HepG2 (cell line): Measurements from ENCODE around the gene ITGAE. TPM values are rescaled to one million over a fixed set of nuclear protein-coding genes. Genes with fewer than 3 reads are reported as not detected.

Experiments used
- ATAC-seq: fragments of 200-7000 bp; cut with Tn5 transposase; 3 replicates; pipeline ENCODE4 v1.9.1; 2020; ENCODE audit warnings: mild to moderate bottlenecking, moderate library complexity
- BruUV-seq: library from RNA; stranded (reverse); fragments of 400-500 nt; replicated peaks from 2 replicates; lab custom pipeline; 2021; lab: Mats Ljungman, UMichigan
- CTCF ChIA-PET: fragments of 300-600 bp; formaldehyde crosslinking; extraction: SDS; loops from one replicate; lab custom pipeline; 2021; ENCODE audit warnings: low total read pairs, inconsistent platforms, low intra/inter-chr PET ratio; lab: Yijun Ruan, JAX
- POLR2A ChIA-PET: fragments of 350-600 bp; sonication (Branson Sonifier 250); formaldehyde crosslinking; loops from one replicate; lab custom pipeline; 2020; ENCODE audit warnings: antibody characterized with exemption, inconsistent platforms; lab: Yijun Ruan, JAX
- DNase-seq: peaks from one replicate; pipeline ENCODE4 v3.0.0-alpha.2; 2015; ENCODE audit warnings: low spot score
- FAIRE-seq: peaks from 3 replicates; lab custom pipeline; 2011; peaks lifted over from hg19 to GRCh38; lab: Jason Lieb, UNC
- H2AFZ ChIP-seq: one replicate; pipeline ENCODE4 v1.6.1; 2011; ENCODE audit warnings: low read length, inconsistent platforms
- H3K27ac ChIP-seq: fragments of 300-600 bp; 3 replicates; pipeline ENCODE4 v1.8.0; 2011; ENCODE audit warnings: mixed run types, mild to moderate bottlenecking, mixed read lengths, low read length, inconsistent platforms; ENCODE audit not compliant: insufficient read depth; ENCODE audit errors: extremely low read length
- H3K27me3 ChIP-seq, 2 experiments: fragments of 200-600 bp in 1 of 2; 2 replicates in 1 of 2; 3 replicates in 1 of 2; pipeline versions ENCODE4 v1.6.0 to v1.8.0; 2011; ENCODE audit warnings: low read length in 2 of 2, mild to moderate bottlenecking in 2 of 2, moderate library complexity in 2 of 2, inconsistent platforms in 1 of 2; ENCODE audit not compliant: insufficient read depth in 2 of 2, control insufficient read depth in 1 of 2
- H3K36me3 ChIP-seq, 2 experiments: fragments of 200-600 bp in 1 of 2; replicated peaks in 1 of 2; 2 replicates in 1 of 2; 3 replicates in 1 of 2; pipeline versions ENCODE4 v1.5.1 to v1.8.0; 2011; ENCODE audit warnings: low read length in 2 of 2, inconsistent platforms in 1 of 2; ENCODE audit not compliant: insufficient read depth in 2 of 2, control insufficient read depth in 1 of 2
- H3K4me1 ChIP-seq: 2 replicates; pipeline ENCODE4 v1.5.1; 2012; ENCODE audit warnings: low read length, inconsistent platforms; ENCODE audit not compliant: insufficient read depth
- H3K4me2 ChIP-seq: 2 replicates; pipeline ENCODE4 v1.6.0; 2011; ENCODE audit warnings: low read depth, low read length, inconsistent platforms
- H3K4me3 ChIP-seq, 3 experiments: fragments of 200-600 bp in 1 of 3; sonication (generic), shearing (Covaris generic) in 1 of 3; replicated peaks in 1 of 3; 2 replicates each; pipeline ENCODE4 v1.5.1; 2011 to 2016; ENCODE audit warnings: low read length in 3 of 3, inconsistent platforms in 2 of 3, low read depth in 2 of 3, mild to moderate bottlenecking in 2 of 3, control low read depth in 1 of 3, mixed read lengths in 1 of 3; ENCODE audit not compliant: insufficient read depth in 1 of 3
- H3K79me2 ChIP-seq: one replicate; pipeline ENCODE4 v1.6.1; 2011; ENCODE audit warnings: low read length, inconsistent platforms; ENCODE audit not compliant: insufficient read depth
- H3K9ac ChIP-seq: 2 replicates; pipeline ENCODE4 v1.6.0; 2011; ENCODE audit warnings: mild to moderate bottlenecking, low read depth, low read length, inconsistent platforms; ENCODE audit not compliant: insufficient read depth
- H3K9me3 ChIP-seq: 2 replicates; pipeline ENCODE4 v1.5.1; 2012; ENCODE audit warnings: mild to moderate bottlenecking, low read length
- H4K20me1 ChIP-seq: 2 replicates; pipeline ENCODE4 v1.6.0; 2011; ENCODE audit warnings: inconsistent platforms, mild to moderate bottlenecking, low read length, moderate library complexity; ENCODE audit not compliant: insufficient read depth
- ATF1 ChIP-seq: IDR thresholded peaks from 2 replicates; pipeline ENCODE4 v1.6.1; 2016; ENCODE audit warnings: mild to moderate bottlenecking, control low read depth
- ELF3 ChIP-seq: IDR thresholded peaks from 2 replicates; pipeline ENCODE4 v1.6.1; 2016; ENCODE audit warnings: missing genetic modification reagents, missing compliant biosample characterization
- FOXA1 ChIP-seq, 2 experiments: fragments of 450-650 bp in 1 of 2; sonication (generic) in 1 of 2; formaldehyde crosslinking in 1 of 2; IDR thresholded peaks; 2 replicates each; pipeline versions ENCODE4 v1.4.0 to v1.6.1; 2016 to 2020; ENCODE audit warnings: missing genetic modification reagents in 1 of 2
- GFI1 ChIP-seq: sonication (generic); formaldehyde crosslinking; IDR thresholded peaks from 2 replicates; pipeline ENCODE4 v1.5.0; 2020; ENCODE audit warnings: missing genetic modification reagents, mild to moderate bottlenecking, borderline replicate concordance
- HIC2 ChIP-seq: sonication (generic); formaldehyde crosslinking; IDR thresholded peaks from 2 replicates; pipeline ENCODE4 v1.9.0; 2022; ENCODE audit warnings: low read depth, missing genetic modification reagents
- HNF1B ChIP-seq: sonication (generic); formaldehyde crosslinking; IDR thresholded peaks from 2 replicates; pipeline ENCODE4 v1.5.1; 2020; ENCODE audit warnings: mild to moderate bottlenecking, moderate library complexity, missing genetic modification reagents
- MAX ChIP-seq: IDR thresholded peaks from 2 replicates; pipeline ENCODE4 v1.6.1; 2012; ENCODE audit warnings: inconsistent platforms
- NCOR1 ChIP-seq: fragments of 200-600 bp; sonication (generic); IDR thresholded peaks from 2 replicates; pipeline ENCODE4 v1.7.0; 2017; ENCODE audit warnings: antibody characterized with exemption, low read length, borderline replicate concordance
- PRPF4 ChIP-seq: fragments of 200-400 bp; formaldehyde crosslinking; IDR thresholded peaks from 2 replicates; pipeline ENCODE4 v1.6.1; 2016; ENCODE audit warnings: low read length, low read depth; ENCODE audit not compliant: poor library complexity, severe bottlenecking
- SALL2 ChIP-seq: sonication (generic); formaldehyde crosslinking; IDR thresholded peaks from 2 replicates; pipeline ENCODE4 v1.8.1; 2023; ENCODE audit warnings: mild to moderate bottlenecking, missing genetic modification reagents, inconsistent platforms
- THAP8 ChIP-seq: sonication (generic); formaldehyde crosslinking; IDR thresholded peaks from 2 replicates; pipeline ENCODE4 v1.5.1; 2020; ENCODE audit warnings: missing genetic modification reagents, mild to moderate bottlenecking, borderline replicate concordance
- ZFP41 ChIP-seq: sonication (generic); formaldehyde crosslinking; IDR thresholded peaks from 2 replicates; pipeline ENCODE4 v1.4.0; 2020; ENCODE audit warnings: mild to moderate bottlenecking, missing genetic modification reagents, borderline replicate concordance
- ZNF143 ChIP-seq: sonication (generic); formaldehyde crosslinking; IDR thresholded peaks from 2 replicates; pipeline ENCODE4 v1.4.0; 2020; ENCODE audit warnings: missing genetic modification reagents
- ZNF326 ChIP-seq: sonication (generic); formaldehyde crosslinking; IDR thresholded peaks from 2 replicates; pipeline ENCODE4 v1.4.0; 2020; ENCODE audit warnings: missing genetic modification reagents, borderline replicate concordance
- ZNF414 ChIP-seq: sonication (generic); formaldehyde crosslinking; IDR thresholded peaks from 2 replicates; pipeline ENCODE4 v1.5.0; 2020; ENCODE audit warnings: missing genetic modification reagents
- ZNF530 ChIP-seq: sonication (generic); formaldehyde crosslinking; IDR thresholded peaks from 2 replicates; pipeline ENCODE4 v1.5.0; 2020; ENCODE audit warnings: low read depth, mild to moderate bottlenecking, missing genetic modification reagents
- ZNF691 ChIP-seq: sonication (generic); formaldehyde crosslinking; IDR thresholded peaks from 2 replicates; pipeline ENCODE4 v1.4.0; 2020; ENCODE audit warnings: missing genetic modification reagents, low read depth, mild to moderate bottlenecking, borderline replicate concordance
- ZNF746 ChIP-seq: sonication (generic); formaldehyde crosslinking; IDR thresholded peaks from 2 replicates; pipeline ENCODE4 v1.8.0; 2022; ENCODE audit warnings: mild to moderate bottlenecking, missing genetic modification reagents
- ZSCAN20 ChIP-seq: sonication (generic); formaldehyde crosslinking; IDR thresholded peaks from 2 replicates; pipeline ENCODE4 v1.4.0; 2020; ENCODE audit warnings: missing genetic modification reagents, mild to moderate bottlenecking, borderline replicate concordance
- WGBS: methylation state at CpG from one replicate; pipeline ENCODE4 v1.1.6; 2017; ENCODE audit warnings: low lambda C conversion rate; 5-methylcytosine and 5-hydroxymethylcytosine counted together
- in situ Hi-C: cut with HindIII; loops from 2 replicates; pipeline ENCODE4 v1.10.0; 2017; ENCODE audit warnings: low pct_unique_long_range_greater_than_20kb; ENCODE audit not compliant: extremely low pct_ligation_motif_present
- intact Hi-C: fragments of 100-400 bp; cut with micrococcal nuclease; formaldehyde crosslinking; loops from one replicate; pipeline ENCODE4 v1.10.0; 2022; ENCODE audit not compliant: unreplicated experiment
- polyA plus RNA-seq, 8 experiments: library from polyadenylated mRNA; depleted of rRNA in 3 of 8; stranded (reverse) in 7 of 8; unstranded in 1 of 8; fragments of >200 nt; fragmentation: Illumina TruSeq in 4 of 8; extraction: Trizol in 4 of 8; gene quantifications; 2 replicates each; pipeline versions ENCODE4 v1.2.1 to v1.2.3, GENCODE V29; 2011 to 2016; ENCODE audit warnings: low read depth in 4 of 8, missing spikeins in 1 of 8, mixed read lengths in 1 of 8; ENCODE audit not compliant: insufficient read depth in 1 of 8
- total RNA-seq, 5 experiments: library from RNA; depleted of rRNA; stranded (reverse); fragments of >200 nt; fragmentation: Illumina TruSeq; extraction: Trizol; gene quantifications; 2 replicates each; pipeline ENCODE4 v1.2.3, GENCODE V29; 2016; ENCODE audit warnings: low read depth in 1 of 5

Gene ITGAE
- total and polyA plus RNA-seq, 2 of the 13 experiments (the other 11 are each of a cell fraction or from before 2014, with no cell fraction given), result 42.3 to 49.0 TPM

- H3K79me2 ChIP-seq, result no peaks in the 10 kb centered on the region
- no peak for TF ChIP-seq MAX
- TF ChIP-seq ZNF143 (CRISPR knock-in tag), result no peak
- no peak for TF ChIP-seq ZNF691 (CRISPR knock-in tag)
- no peak for TF ChIP-seq FOXA1 (IDR thresholded peaks at IDR 0.05)
- TF ChIP-seq FOXA1 (CRISPR knock-in tag; IDR thresholded peaks at IDR 0.05), result no peak
- TF ChIP-seq GFI1 (CRISPR knock-in tag), result no peak
- no peak for TF ChIP-seq ZNF746 (CRISPR knock-in tag)
- no peak for TF ChIP-seq ZFP41
- no peak for TF ChIP-seq HIC2 (CRISPR knock-in tag)
- no peak for TF ChIP-seq ZNF326
- TF ChIP-seq ZNF530, result no peak
- TF ChIP-seq THAP8, result no peak
- TF ChIP-seq HNF1B (CRISPR knock-in tag), result no peak
- TF ChIP-seq PRPF4, result no peak
- no peak for TF ChIP-seq ZNF414
- no peak for TF ChIP-seq ZSCAN20 (CRISPR knock-in tag)
- no peak for TF ChIP-seq ELF3
- no peak for TF ChIP-seq NCOR1
- TF ChIP-seq ATF1 (CRISPR knock-in tag), result no peak
- no peak for TF ChIP-seq SALL2
These were observed 23.4 kb downstream of the ITGAE start for GRCh38 chr17:3777366-3778120.

More at GRCh38 chr17:3777366-3778120, 23.4 kb downstream of the ITGAE start:
- peaks cover 18% of the 10 kb centered on the region for H3K4me1 ChIP-seq
- intact Hi-C loops, result no loop called here
- H4K20me1 ChIP-seq, result no peaks in the 10 kb centered on the region
- no peak overlapping the region for H3K9ac ChIP-seq
- ChIA-PET POLR2A (no interaction called here), CTCF (no interaction called here)
- DNase-seq (no peak), ATAC-seq (no peak), FAIRE-seq (no peak)
- H3K36me3 ChIP-seq, result no peaks in the 10 kb centered on the region
- H3K27me3 ChIP-seq, result no peaks in the 10 kb centered on the region
- no peak overlapping the region for H3K27ac ChIP-seq
- H2AFZ ChIP-seq, result no peak overlapping the region
- no peak overlapping the region for H3K4me3 ChIP-seq
- H3K9me3 ChIP-seq, result no peaks in the 10 kb centered on the region
- H3K4me2 ChIP-seq, result no peak overlapping the region
- BruUV-seq, result no TSS peak
- 84% methylated on average over 18 of the region's 20 CpGs for WGBS
- in situ Hi-C loops, result no loop called here
